Astrocyte of the spinal cord (primary cell): ENCODE data around the gene CDC42EP1.

Experiments used
- DNase-seq: peaks from one replicate; pipeline ENCODE4 v3.0.0; 2011; ENCODE audit warnings: low read depth, low spot score
- H3K4me3 ChIP-seq: 2 replicates; pipeline ENCODE4 v1.5.1; 2011; ENCODE audit warnings: low read depth, mild to moderate bottlenecking, low read length, moderate library complexity
- in situ Hi-C: cut with HindIII; loops from 2 replicates; pipeline ENCODE4 v1.10.0; 2017; ENCODE audit warnings: low sequenced_read_pairs
- TF ChIP-seq, protein P1 (sequence below): IDR thresholded peaks from 2 replicates; pipeline ENCODE4 v1.5.1; 2012; ENCODE audit warnings: low read depth, mild to moderate bottlenecking, low read length, inconsistent platforms

CDC42EP1 gene

DNA sequence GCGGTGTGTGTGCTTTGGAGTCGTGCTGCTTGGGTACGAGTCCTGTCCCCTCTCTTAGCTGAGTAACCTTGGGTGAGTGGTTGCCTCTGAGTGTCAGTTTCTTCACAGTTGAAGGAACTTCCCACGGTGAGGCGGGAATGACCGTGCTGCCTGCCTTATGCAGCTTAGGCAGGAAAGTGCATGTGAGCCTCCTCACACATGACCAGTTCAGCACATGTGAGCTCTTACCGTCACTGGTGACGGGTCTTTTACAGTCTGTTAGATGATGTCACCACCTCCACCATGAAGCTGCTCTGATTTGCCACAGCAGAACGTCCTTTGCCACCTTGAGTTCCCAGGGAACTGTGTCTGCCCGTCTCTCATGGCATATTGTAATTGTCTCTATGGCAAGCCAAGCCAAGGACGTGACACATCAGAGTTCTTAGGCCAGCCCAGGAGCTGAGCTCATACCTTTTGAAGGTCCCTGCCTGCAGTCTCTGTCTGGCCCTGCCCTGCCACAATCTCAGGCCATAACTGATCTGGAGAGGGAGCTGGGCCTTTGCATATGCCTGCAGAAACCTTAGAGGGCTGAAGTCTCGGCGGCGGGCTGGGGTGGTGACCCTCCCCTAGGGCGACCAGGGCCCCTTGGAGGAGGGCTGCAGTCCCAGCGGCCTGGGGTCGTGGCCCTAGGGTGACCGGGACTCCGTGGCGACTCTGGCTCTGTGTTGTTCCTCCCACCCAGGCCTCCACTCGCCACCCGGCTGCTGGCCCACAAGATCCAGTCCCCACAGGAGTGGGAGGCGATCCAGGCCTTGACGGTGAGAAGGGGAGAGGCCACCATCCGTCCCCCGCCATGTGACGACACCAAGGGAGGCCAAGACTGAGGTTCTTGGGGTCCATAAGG is 56.2 kb downstream of the CDC42EP1 start:
- TF ChIP-seq, protein P1, sequence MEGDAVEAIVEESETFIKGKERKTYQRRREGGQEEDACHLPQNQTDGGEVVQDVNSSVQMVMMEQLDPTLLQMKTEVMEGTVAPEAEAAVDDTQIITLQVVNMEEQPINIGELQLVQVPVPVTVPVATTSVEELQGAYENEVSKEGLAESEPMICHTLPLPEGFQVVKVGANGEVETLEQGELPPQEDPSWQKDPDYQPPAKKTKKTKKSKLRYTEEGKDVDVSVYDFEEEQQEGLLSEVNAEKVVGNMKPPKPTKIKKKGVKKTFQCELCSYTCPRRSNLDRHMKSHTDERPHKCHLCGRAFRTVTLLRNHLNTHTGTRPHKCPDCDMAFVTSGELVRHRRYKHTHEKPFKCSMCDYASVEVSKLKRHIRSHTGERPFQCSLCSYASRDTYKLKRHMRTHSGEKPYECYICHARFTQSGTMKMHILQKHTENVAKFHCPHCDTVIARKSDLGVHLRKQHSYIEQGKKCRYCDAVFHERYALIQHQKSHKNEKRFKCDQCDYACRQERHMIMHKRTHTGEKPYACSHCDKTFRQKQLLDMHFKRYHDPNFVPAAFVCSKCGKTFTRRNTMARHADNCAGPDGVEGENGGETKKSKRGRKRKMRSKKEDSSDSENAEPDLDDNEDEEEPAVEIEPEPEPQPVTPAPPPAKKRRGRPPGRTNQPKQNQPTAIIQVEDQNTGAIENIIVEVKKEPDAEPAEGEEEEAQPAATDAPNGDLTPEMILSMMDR = no peak
- in situ Hi-C loops = no loop called here
- no peak overlapping the region for H3K4me3 ChIP-seq
- DNase-seq = no peak

DNA sequence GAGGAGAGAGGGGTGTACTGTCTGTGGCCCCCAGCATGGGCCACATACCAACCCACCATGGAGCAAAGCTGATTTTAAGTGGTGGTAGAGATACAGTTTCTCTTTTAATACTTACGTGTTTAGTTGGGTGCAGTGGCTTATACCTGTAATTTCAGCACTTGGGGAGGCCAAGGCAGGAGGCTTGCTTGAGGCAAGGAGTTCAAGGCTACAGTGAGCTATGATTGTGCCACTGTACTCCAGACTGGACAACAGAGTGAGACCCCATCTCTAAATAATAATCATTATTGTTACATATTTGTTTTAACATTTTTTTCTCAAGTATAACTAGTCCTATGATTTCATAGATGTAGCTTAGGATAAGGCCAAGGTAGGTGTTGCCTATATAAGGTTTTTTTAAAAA is 57.2 kb downstream of the CDC42EP1 start:
- DNase-seq = no peak
- H3K4me3 ChIP-seq = no peak overlapping the region
- TF ChIP-seq, protein P1 = no peak
- in situ Hi-C loops = no loop called here

DNA sequence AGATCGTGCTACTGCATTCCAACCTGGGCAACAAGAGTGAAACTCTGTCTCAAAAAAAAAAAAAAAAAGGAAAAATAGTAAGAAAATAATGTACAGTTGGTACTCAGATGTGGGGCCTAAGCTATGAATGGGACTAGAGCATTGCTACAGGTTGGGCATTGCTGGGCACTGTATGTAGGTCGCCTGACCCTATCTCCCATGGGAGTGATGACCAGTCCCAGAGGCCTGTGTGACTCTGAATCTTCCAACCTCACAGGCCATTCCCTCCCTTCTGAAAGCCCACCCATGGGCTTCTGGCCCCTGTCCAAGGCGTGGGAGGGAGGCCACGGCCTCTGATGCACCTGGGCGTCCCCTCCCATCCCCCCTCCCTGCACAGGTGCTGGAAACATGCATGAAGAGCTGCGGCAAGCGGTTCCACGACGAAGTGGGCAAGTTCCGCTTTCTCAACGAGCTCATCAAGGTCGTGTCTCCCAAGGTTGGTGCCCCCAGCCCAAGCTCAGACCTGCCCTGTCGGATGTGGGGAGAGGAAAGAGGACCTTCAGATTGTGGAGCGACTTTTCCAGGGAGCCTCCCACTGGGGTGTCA is 57.9 kb downstream of the CDC42EP1 start:
- H3K4me3 ChIP-seq = no peak overlapping the region
- in situ Hi-C loops = no loop called here
- DNase-seq = no peak
- TF ChIP-seq, protein P1 = no peak

DNA sequence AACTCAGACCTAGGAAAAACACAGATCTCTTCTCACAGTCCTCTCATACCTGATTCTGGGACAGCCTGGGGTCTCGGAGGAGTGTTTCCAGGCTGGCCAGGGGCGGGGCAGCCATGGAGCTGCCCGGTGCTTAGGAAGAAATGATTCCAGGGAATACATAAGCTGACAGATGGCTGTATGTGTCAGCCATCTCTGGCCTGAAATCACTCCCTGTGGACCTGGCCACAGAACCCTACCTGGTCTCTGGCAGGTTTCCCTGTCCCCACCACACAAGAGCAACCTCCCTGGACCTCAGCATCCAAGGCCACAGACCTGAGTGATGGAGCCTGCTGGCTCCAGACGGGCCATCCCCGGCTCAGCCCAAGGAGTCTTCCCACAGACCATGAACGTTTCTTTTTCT is 58.4 kb downstream of the CDC42EP1 start:
- no peak overlapping the region for H3K4me3 ChIP-seq
- no peak for DNase-seq
- TF ChIP-seq, protein P1 = no peak
- in situ Hi-C loops = no loop called here
